CD4-positive, CD25-positive, alpha-beta regulatory T cell (primary cell): ENCODE data around the gene PREPL. TPM values are rescaled to one million over a fixed set of nuclear protein-coding genes. Genes with fewer than 3 reads are reported as not detected.
A peak's percentile ranks its signal among the peaks of the same experiment; 100 is the strongest.
"Not testable (repeated sequence)": the region's sequence is repeated elsewhere in the genome, so short reads cannot be mapped to it uniquely, and the experiment has no call there.

Experiments used
- ATAC-seq, 2 donors: fragments of 150-1000 bp; cut with Tn5 transposase; one replicate each; pipeline ENCODE4 v1.10.0; 2021; ENCODE audit warnings: low read depth in 2 of 2, moderate number of reproducible peaks in 2 of 2, moderate library complexity in 1 of 2
- DNase-seq, 3 donors: peaks; one replicate each; pipeline versions ENCODE4 v3.0.0 to v3.0.0-alpha.2; 2012 to 2022; ENCODE audit warnings: mixed read lengths in 1 of 3
- H3K27ac ChIP-seq: one replicate; pipeline ENCODE4 v1.7.0; 2013; ENCODE audit warnings: mild to moderate bottlenecking, low read length; ENCODE audit not compliant: insufficient read depth, poor library complexity, severe bottlenecking
- H3K27me3 ChIP-seq: one replicate; pipeline ENCODE4 v1.7.0; 2013; ENCODE audit warnings: low read length; ENCODE audit not compliant: control insufficient read depth, insufficient read depth
- H3K36me3 ChIP-seq: one replicate; pipeline ENCODE4 v1.7.0; 2013; ENCODE audit warnings: mild to moderate bottlenecking, low read length, moderate library complexity; ENCODE audit not compliant: control insufficient read depth, insufficient read depth
- H3K4me1 ChIP-seq: 2 replicates; pipeline ENCODE4 v1.7.0; 2013; ENCODE audit warnings: mild to moderate bottlenecking, low read length; ENCODE audit not compliant: insufficient read depth, control insufficient read depth, poor library complexity, severe bottlenecking
- H3K4me3 ChIP-seq: one replicate; pipeline ENCODE4 v1.7.0; 2013; ENCODE audit warnings: low read depth, mild to moderate bottlenecking, low read length, moderate library complexity
- H3K9me3 ChIP-seq, 2 experiments: 1 replicate in 1 of 2; 2 replicates in 1 of 2; pipeline ENCODE4 v1.7.0; 2013; ENCODE audit warnings: low read length in 2 of 2, mild to moderate bottlenecking in 1 of 2, moderate library complexity in 1 of 2; ENCODE audit not compliant: control insufficient read depth in 2 of 2
- H3K27ac Mint-ChIP-seq, 3 donors: one replicate each; pipeline ENCODE4 v1.8.0; 2020 to 2022; ENCODE audit warnings: mild to moderate bottlenecking in 3 of 3, mixed read lengths in 3 of 3, moderate library complexity in 2 of 3
- H3K27me3 Mint-ChIP-seq: one replicate; pipeline ENCODE4 v1.8.0; 2022; ENCODE audit warnings: mild to moderate bottlenecking, mixed read lengths
- H3K36me3 Mint-ChIP-seq: one replicate; pipeline ENCODE4 v1.8.0; 2020; ENCODE audit warnings: mixed read lengths
- H3K4me1 Mint-ChIP-seq, 4 donors: one replicate each; pipeline ENCODE4 v1.8.0; 2020 to 2022; ENCODE audit warnings: mixed read lengths in 4 of 4, mild to moderate bottlenecking in 1 of 4
- H3K4me3 Mint-ChIP-seq, 4 donors: one replicate each; pipeline ENCODE4 v1.8.0; 2020 to 2022; ENCODE audit warnings: mild to moderate bottlenecking in 4 of 4, mixed read lengths in 4 of 4, moderate library complexity in 3 of 4
- H3K9me3 Mint-ChIP-seq, 7 donors: one replicate each; pipeline ENCODE4 v1.8.0; 2020 to 2022; ENCODE audit warnings: mixed read lengths in 7 of 7, mild to moderate bottlenecking in 3 of 7, moderate library complexity in 2 of 7
- polyA plus RNA-seq, 4 donors: library from polyadenylated mRNA; unstranded; fragments of 300-500 nt; fragmentation: Illumina TruSeq; gene quantifications; one replicate each; pipeline ENCODE4 v1.2.3, GENCODE V29; 2021
- total RNA-seq: library from RNA; stranded (reverse); gene quantifications from one replicate; pipeline ENCODE4 v1.2.3, GENCODE V29; 2022

Gene PREPL
- total RNA-seq, result 24.2 TPM
- 10 to 100 TPM; 12.9 to 24.5 (median 20.3) TPM for polyA plus RNA-seq

DNA sequence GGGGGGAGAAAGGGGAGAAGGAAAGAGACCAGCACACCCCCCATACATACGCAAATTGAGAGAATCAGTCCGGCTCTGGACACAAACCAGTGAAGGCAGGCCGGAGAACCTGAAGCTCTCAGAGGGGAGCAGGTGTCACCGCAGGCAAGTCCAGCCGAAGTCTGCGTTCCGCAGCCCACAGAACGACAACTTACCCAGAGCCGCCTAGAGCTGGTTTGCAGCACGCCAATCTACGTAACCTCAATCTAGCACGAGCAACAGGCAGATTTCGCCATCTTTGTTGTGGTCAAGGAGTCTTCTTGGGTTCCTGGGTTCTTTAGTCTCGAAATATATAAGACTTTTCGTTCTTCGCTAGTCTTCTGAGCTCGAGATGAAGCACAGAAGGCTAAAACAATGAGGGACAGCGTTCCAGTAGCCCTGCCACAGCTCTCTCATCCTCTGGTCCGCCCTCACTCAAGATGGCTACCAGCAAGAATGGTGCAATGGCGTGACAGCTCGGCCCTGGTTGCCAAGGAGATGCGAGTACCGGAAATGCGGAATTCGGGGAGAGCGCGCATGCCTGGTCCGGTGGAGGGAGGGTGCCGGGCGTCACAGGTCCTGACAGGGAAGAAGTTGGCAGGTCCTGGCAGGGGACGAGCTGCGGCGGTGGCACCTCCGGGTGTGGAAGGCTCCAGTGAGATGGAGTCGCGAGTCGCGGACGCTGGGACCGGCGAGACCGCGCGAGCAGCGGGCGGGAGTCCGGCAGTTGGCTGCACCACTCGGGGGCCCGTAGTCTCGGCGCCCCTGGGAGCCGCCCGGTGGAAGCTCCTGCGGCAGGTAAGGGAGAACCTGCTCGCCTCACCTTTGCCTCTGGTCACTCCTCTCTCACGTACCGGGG is at the start of gene PREPL, which contains the start of gene CAMKMT:
Gene PREPL, minus strand, starts transcription at position 165 of the 877 bp plus-strand sequence. CDS start 15,152 bp downstream, outside the sequence.
Gene CAMKMT, plus strand, starts transcription at position 618 of the 877 bp plus-strand sequence.
- Histone ChIP-seq H3K27ac (peak within 1 kb of the TSS; percentile 99), H3K27me3 (no peaks in the 10 kb centered on the region), H3K4me1 (peaks cover 41% of the 10 kb centered on the region), H3K36me3 (peaks cover 4% of the 10 kb centered on the region), H3K4me3 (peak within 1 kb of the TSS; percentile 98), H3K9me3 (no peaks in the 10 kb centered on the region)
- peaks cover 10% of the 10 kb centered on the region for H3K36me3 Mint-ChIP-seq
- DNase-seq, result peak; percentile 97 to 100 (median 99)
- peak within 1 kb of the TSS; percentile 94 to 99 (median 96) for H3K4me3 Mint-ChIP-seq
- peak within 1 kb of the TSS; percentile 95 to 100 (median 99) for H3K27ac Mint-ChIP-seq
- H3K27me3 Mint-ChIP-seq, result peaks cover 5% of the 10 kb centered on the region
- peaks cover 0 to 2% (median 0%) of the 10 kb centered on the region in 7 donors for H3K9me3 Mint-ChIP-seq
- peaks cover 22 to 72% (median 46%) of the 10 kb centered on the region in 4 donors for H3K4me1 Mint-ChIP-seq
- peak; percentile 82 to 87 for ATAC-seq

- Mint-ChIP-seq H3K4me3 (no peak overlapping the region), H3K36me3 (peaks cover 28% of the 10 kb centered on the region), H3K27ac (peak overlapping the region in 1 of 3 donors; percentile 24), H3K27me3 (no peaks in the 10 kb centered on the region), H3K9me3 (no peaks in the 10 kb centered on the region), H3K4me1 (peaks cover 0 to 8% (median 4%) of the 10 kb centered on the region in 4 donors)
- DNase-seq (no peak), ATAC-seq (no peak)
- H3K36me3 ChIP-seq, result no peaks in the 10 kb centered on the region
- no peaks in the 10 kb centered on the region for H3K27me3 ChIP-seq
- no peak overlapping the region for H3K27ac ChIP-seq
- no peak overlapping the region for H3K4me3 ChIP-seq
- no peaks in the 10 kb centered on the region for H3K9me3 ChIP-seq
- no peaks in the 10 kb centered on the region for H3K4me1 ChIP-seq
These were observed 37.1 kb upstream of the PREPL start for GRCh38 chr2:44398243-44398897.

DNA sequence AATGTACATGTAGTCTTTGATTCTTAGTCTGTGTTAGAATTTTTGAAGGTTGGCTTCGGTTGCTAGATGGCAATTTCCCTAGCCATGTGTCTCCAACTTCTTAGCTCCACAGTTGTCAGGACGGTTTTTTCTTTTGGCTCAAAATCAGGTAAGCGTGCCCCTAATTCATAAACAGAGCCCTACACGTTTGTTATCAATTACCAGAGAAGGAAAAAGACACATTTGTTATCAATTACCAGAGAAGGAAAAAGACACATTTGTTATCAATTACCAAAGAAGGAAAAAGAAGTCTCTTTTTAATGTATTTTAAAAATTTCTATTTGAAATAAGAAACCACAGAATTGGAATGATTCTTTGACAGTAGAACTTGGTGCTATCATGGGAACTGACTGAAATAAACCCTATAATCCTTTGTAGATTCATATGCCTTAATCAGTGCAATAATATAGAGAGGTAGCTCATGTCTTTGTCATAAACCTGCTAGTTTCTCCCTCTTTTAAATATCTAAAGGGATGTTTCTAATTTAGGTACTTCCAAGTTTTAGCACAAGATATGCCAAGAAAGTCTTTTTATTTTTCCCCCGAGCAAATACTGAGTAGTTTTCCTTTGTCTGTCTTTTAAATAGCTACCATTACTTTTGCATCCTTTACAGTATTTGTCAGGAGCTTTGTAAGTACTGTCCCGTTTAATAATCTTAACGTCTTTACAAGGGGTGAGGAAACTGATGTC is 36.3 kb upstream of the PREPL start:
- Histone ChIP-seq H3K36me3 (no peaks in the 10 kb centered on the region), H3K4me3 (no peak overlapping the region), H3K9me3 (no peaks in the 10 kb centered on the region), H3K4me1 (no peaks in the 10 kb centered on the region), H3K27ac (no peak overlapping the region), H3K27me3 (no peaks in the 10 kb centered on the region)
- Mint-ChIP-seq H3K4me3 (no peak overlapping the region), H3K36me3 (peaks cover 21% of the 10 kb centered on the region), H3K27me3 (no peaks in the 10 kb centered on the region), H3K9me3 (no peaks in the 10 kb centered on the region), H3K4me1 (peaks cover 0 to 8% (median 4%) of the 10 kb centered on the region in 4 donors), H3K27ac (no peak overlapping the region)
- no peak for DNase-seq
- ATAC-seq, result no peak

DNA sequence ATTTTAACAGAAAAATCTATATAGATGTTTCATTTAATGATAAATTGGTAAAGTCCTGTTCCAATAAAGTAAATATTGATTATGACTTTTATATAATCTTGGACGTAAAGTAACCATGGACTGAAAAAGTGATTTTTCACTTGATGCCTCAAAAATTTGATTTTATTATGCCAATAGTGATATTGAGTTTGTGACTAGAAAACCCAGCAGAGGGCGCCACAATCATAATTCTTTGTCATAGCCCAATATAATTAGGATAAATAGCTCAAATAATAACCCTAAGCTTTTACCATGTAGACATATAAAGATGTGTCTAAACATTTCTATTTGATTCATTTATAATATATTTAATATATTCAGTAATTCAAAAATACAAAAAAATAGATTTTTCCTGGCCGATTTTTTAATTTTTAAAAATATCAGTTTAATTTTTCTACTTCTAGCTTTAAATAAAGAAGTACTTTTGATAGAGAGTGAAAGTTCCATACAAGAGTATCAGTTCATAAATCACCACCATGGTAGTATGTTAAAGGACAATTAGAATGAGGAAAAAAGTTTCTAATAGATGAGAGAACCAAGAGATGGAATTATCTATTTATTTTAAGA is 31.1 kb upstream of the PREPL start:
- Mint-ChIP-seq H3K27ac (no peak overlapping the region), H3K4me1 (peaks cover 8 to 14% (median 11%) of the 10 kb centered on the region in 4 donors), H3K36me3 (peaks cover 6% of the 10 kb centered on the region), H3K9me3 (no peaks in the 10 kb centered on the region), H3K4me3 (no peak overlapping the region), H3K27me3 (no peaks in the 10 kb centered on the region)
- Histone ChIP-seq H3K4me1 (no peaks in the 10 kb centered on the region), H3K27me3 (no peaks in the 10 kb centered on the region), H3K27ac (no peak overlapping the region), H3K4me3 (no peak overlapping the region), H3K9me3 (no peaks in the 10 kb centered on the region), H3K36me3 (no peaks in the 10 kb centered on the region)
- peak; percentile 17 to 54 (median 36) for DNase-seq
- ATAC-seq, result no peak

- Mint-ChIP-seq H3K36me3 (peaks cover 10% of the 10 kb centered on the region), H3K4me1 (peaks cover 15 to 38% (median 21%) of the 10 kb centered on the region in 4 donors), H3K27me3 (peaks cover 4% of the 10 kb centered on the region), H3K4me3 (no peak overlapping the region), H3K9me3 (peaks cover 0 to 6% (median 0%) of the 10 kb centered on the region in 7 donors), H3K27ac (no peak overlapping the region)
- no peaks in the 10 kb centered on the region for H3K4me1 ChIP-seq
- H3K36me3 ChIP-seq, result no peaks in the 10 kb centered on the region
- H3K9me3 ChIP-seq, result peaks cover 0 to 3% of the 10 kb centered on the region in 2 experiments
- DNase-seq (no peak), ATAC-seq (no peak)
- H3K27ac ChIP-seq, result no peak overlapping the region
- no peak overlapping the region for H3K4me3 ChIP-seq
- H3K27me3 ChIP-seq, result no peaks in the 10 kb centered on the region
These were observed 28.6 kb upstream of the PREPL start for GRCh38 chr2:44389895-44390294.

GRCh38 chr2:44388877-44389276 is 27.6 kb upstream of the PREPL start:
- H3K36me3 Mint-ChIP-seq, result peaks cover 21% of the 10 kb centered on the region
- H3K4me3 ChIP-seq, result no peak overlapping the region

DNA sequence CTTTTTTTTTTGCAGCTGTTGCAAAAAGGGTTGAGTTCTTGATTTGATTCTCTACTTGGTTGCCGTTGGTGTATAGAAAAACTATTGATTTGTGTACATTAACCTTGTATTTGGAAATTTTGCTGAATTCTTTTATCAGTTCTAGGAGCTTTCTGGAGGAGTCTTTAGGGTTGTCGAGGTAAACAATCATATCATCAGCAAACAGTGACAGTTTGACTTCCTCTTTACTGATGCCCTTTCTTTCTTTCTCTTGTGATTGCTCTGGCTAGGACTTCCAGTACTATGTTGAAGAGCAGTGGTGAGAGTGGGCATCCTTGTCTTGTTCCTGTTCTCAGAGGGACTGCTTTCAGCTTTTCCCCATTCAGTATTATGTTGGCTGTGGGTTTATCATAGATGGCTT is 23.9 kb upstream of the PREPL start:
- H3K9me3 Mint-ChIP-seq, H3K4me1 ChIP-seq, H3K4me3 ChIP-seq, H3K4me3 Mint-ChIP-seq, H3K27me3 ChIP-seq, H3K27me3 Mint-ChIP-seq, H3K27ac ChIP-seq, ATAC-seq, H3K36me3 ChIP-seq, DNase-seq, H3K9me3 ChIP-seq: not testable (repeated sequence)
- Mint-ChIP-seq H3K4me1 (peaks cover 20 to 39% (median 27%) of the 10 kb centered on the region in 4 donors), H3K36me3 (peaks cover 27% of the 10 kb centered on the region), H3K27ac (peak overlapping the region in 1 of 3 donors; percentile 20)

More at GRCh38 chr2:44388877-44389276, 27.6 kb upstream of the PREPL start:
- ATAC-seq (no peak), DNase-seq (no peak)
- Mint-ChIP-seq H3K27ac (peak overlapping the region in 1 of 3 donors; percentile 37), H3K4me3 (no peak overlapping the region), H3K9me3 (peaks cover 0 to 6% (median 0%) of the 10 kb centered on the region in 7 donors), H3K4me1 (peaks cover 15 to 39% (median 26%) of the 10 kb centered on the region in 4 donors), H3K27me3 (peaks cover 4% of the 10 kb centered on the region)
- H3K36me3 ChIP-seq, result no peaks in the 10 kb centered on the region
- H3K4me1 ChIP-seq, result no peaks in the 10 kb centered on the region
- no peaks in the 10 kb centered on the region for H3K27me3 ChIP-seq
- H3K9me3 ChIP-seq, result peaks cover 0 to 3% of the 10 kb centered on the region in 2 experiments
- H3K27ac ChIP-seq, result no peak overlapping the region
